Type B pancreatic cell (in vitro differentiated cells): Measurements from ENCODE around the gene INO80D. TPM values are rescaled to one million over a fixed set of nuclear protein-coding genes. Genes with fewer than 3 reads are reported as not detected.

ENCODE experiments used
- DNase-seq: peaks from one replicate; pipeline ENCODE4 v3.0.0; 2021; ENCODE audit warnings: mixed read lengths; ENCODE audit not compliant: unreplicated experiment; ENCODE audit errors: extremely low spot score
- H3K27ac Mint-ChIP-seq: 2 replicates; pipeline ENCODE4 v1.8.0; 2021; ENCODE audit warnings: mild to moderate bottlenecking, mixed read lengths
- H3K27me3 Mint-ChIP-seq: 2 replicates; pipeline ENCODE4 v1.8.0; 2021; ENCODE audit warnings: mixed read lengths
- H3K36me3 Mint-ChIP-seq: 2 replicates; pipeline ENCODE4 v1.8.0; 2021; ENCODE audit warnings: mixed read lengths
- H3K4me1 Mint-ChIP-seq: one replicate; pipeline ENCODE4 v1.8.0; 2021; ENCODE audit warnings: mixed read lengths; ENCODE audit not compliant: unreplicated experiment
- H3K4me3 Mint-ChIP-seq: 2 replicates; pipeline ENCODE4 v1.8.0; 2021; ENCODE audit warnings: mild to moderate bottlenecking, mixed read lengths
- H3K9me3 Mint-ChIP-seq: 2 replicates; pipeline ENCODE4 v1.8.0; 2021; ENCODE audit warnings: mixed read lengths
- CTCF ChIP-seq: fragments of 200-600 bp; sonication (generic); conservative IDR thresholded peaks from 2 replicates; pipeline ENCODE4 v1.5.0; 2021; ENCODE audit warnings: antibody characterized with exemption, mild to moderate bottlenecking
- total RNA-seq: library from RNA; stranded (reverse); gene quantifications from 2 replicates; pipeline ENCODE4 v1.2.1, GENCODE V29; 2021; ENCODE audit warnings: low replicate concordance

Gene INO80D
- total RNA-seq, 1 donor from 2014 or later, result 20.4 TPM

DNA sequence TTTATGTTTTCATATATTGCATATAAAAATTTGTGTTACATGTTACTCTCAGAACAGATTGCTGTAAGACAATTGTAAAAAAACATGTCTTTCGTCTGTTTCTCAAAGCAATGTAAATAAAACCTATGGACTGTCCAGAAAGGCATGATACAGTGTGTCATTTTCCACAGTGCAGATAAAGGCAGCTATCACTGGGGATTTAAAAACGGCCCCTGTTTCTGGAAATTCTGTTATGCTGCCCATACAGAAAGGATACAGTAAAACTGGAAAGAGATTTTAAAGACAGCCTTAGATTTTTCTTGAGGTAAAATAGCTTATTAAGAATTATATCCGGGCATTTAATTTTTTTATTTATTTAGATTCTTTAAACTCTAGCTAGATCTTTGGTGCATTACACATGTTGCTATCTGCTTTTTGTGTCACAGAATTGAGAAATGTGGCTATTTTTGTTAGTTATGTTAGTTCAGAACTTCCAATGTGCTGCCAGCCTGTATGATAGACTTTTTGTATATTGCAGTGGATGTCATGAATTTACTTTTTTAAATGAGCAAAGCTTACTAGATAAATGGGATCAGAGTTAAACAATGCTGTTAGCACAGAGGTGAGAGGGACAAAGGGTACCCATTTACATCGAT, 859 bp upstream of the INO80D start:
- peaks cover 8% of the 10 kb centered on the region for H3K36me3 Mint-ChIP-seq
- H3K27me3 Mint-ChIP-seq, result no peaks in the 10 kb centered on the region
- H3K27ac Mint-ChIP-seq, result peak overlapping the region; percentile 100
- H3K4me3 Mint-ChIP-seq, result peak overlapping the region; percentile 99
- DNase-seq, result no peak
- no peak for TF ChIP-seq CTCF
- H3K4me1 Mint-ChIP-seq, result peaks cover 22% of the 10 kb centered on the region
- H3K9me3 Mint-ChIP-seq, result no peaks in the 10 kb centered on the region

DNA sequence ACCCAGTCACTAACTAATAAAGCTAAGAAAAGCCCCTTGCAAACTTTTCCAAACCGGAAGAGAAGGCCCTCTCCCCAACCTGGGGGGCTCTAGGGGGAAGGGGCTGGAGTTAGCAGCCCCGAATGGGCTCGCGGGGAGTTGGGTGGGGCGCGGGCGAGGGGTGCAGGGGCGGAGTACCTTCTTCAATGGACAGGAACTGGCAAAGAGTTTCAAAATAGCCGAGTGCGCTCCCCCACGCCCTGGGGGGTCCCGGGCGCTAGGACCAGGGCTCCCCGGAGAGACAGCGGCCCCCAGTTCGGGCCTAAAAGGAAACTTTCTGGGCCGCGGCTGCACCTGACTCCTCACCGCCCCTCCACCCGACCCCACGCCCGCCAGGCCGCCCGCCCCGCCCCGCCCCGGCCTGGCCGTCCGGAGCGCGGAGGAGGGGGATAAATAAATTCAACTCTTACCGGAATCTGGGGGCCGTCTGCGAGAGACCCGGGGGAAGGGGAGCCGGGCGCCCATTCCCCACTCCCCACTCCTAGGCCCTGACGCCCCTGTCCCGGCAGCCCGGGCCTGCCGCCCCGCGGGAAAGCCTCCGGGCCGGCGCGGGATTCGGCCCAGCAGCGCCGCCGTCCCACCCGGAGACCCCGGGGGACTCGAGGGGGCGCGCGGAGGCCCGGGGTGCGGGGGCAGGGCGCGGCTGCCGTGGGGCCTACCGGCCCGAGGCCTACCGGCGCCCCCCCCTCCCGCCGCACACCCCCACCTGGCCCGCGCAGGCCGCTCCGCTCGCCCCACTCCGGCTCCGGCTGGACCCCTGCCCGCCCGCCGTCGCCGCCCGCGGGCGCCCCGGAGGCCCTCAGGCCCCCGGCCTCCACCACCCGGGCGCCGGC, 868 bp downstream of the INO80D start:
- no peaks in the 10 kb centered on the region for H3K27me3 Mint-ChIP-seq
- DNase-seq, result peak; percentile 70
- no peak for TF ChIP-seq CTCF
- H3K27ac Mint-ChIP-seq, result peak overlapping the region; percentile 100
- H3K36me3 Mint-ChIP-seq, result peaks cover 8% of the 10 kb centered on the region
- H3K9me3 Mint-ChIP-seq, result no peaks in the 10 kb centered on the region
- H3K4me3 Mint-ChIP-seq, result peak overlapping the region; percentile 99
- peaks cover 28% of the 10 kb centered on the region for H3K4me1 Mint-ChIP-seq

GRCh38 chr2:206084439-206084869, 1.5 kb downstream of the INO80D start:
- Mint-ChIP-seq H3K36me3 (peaks cover 11% of the 10 kb centered on the region), H3K4me3 (peak overlapping the region; percentile 99), H3K27ac (peak overlapping the region; percentile 95), H3K27me3 (no peaks in the 10 kb centered on the region), H3K4me1 (peaks cover 34% of the 10 kb centered on the region), H3K9me3 (no peaks in the 10 kb centered on the region)
- DNase-seq, result no peak
- no peak for TF ChIP-seq CTCF

GRCh38 chr2:206083602-206084438, 2.2 kb downstream of the INO80D start:
- Mint-ChIP-seq H3K4me1 (peaks cover 35% of the 10 kb centered on the region), H3K27me3 (no peaks in the 10 kb centered on the region), H3K9me3 (no peaks in the 10 kb centered on the region), H3K36me3 (peaks cover 12% of the 10 kb centered on the region), H3K4me3 (peak overlapping the region; percentile 99), H3K27ac (peak overlapping the region; percentile 95)
- no peak for TF ChIP-seq CTCF
- no peak for DNase-seq

- Mint-ChIP-seq H3K36me3 (peaks cover 12% of the 10 kb centered on the region), H3K27ac (no peak overlapping the region), H3K4me3 (peak overlapping the region; percentile 47), H3K4me1 (peaks cover 39% of the 10 kb centered on the region), H3K27me3 (no peaks in the 10 kb centered on the region), H3K9me3 (no peaks in the 10 kb centered on the region)
- TF ChIP-seq CTCF, result no peak
- no peak for DNase-seq
Observed at GRCh38 chr2:206082298-206082843, 3.6 kb downstream of the INO80D start.
